ENCODE results near the gene POMGNT1. TPM values are rescaled to one million over a fixed set of nuclear protein-coding genes. Genes with fewer than 3 reads are reported as not detected.

The POMGNT1 gene
- total and polyA plus RNA-seq, 2 of the 13 experiments (the other 11 are each of a cell fraction or from before 2014, with no cell fraction given), result 33.9 to 46.8 TPM

DNA sequence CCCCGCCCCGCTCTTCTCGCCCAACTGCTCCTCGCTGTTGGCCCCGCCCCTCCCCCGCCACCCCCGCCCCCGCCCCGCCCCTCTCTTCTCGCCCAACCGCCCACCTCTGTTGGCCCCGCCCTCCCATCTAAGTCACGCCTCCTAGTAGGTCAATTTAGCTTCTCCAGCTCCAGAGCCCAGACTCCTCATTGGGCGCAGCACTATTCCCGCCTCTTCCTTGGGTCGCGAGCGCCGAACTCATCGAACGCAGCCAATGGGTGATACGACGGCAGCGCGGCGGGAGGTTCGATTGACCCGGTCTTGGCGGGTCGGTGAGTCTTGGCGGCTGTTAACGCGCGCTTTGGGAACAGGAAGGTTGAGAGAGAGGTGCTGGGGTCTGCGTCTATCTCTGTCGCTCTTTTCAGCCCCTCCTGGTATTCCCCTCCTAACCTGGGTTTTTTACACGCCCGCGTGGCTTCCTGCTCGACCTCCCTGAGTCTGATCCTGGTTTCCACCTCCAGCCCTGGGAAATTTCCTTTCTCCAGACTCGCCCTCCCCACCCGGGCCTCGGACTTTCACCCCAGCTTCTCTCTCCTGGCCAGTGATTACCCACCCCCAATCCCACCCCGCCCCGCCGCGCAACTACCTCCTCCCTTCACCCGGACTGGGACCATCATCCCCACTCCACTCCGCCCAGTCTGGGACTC lies 49.3 kb upstream of the POMGNT1 start, which contains the start of gene RAD54L (continued):
- no peak for TF ChIP-seq NR2F1 (CRISPR knock-in tag; IDR thresholded peaks at IDR 0.05)
- TF ChIP-seq, protein P1, sequence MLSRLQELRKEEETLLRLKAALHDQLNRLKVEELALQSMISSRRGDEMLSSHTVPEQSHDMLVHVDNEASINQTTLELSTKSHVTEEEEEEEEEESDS (CRISPR knock-in tag; IDR thresholded peaks at IDR 0.05; ENCODE audit: borderline replicate concordance), result peak; percentile 94
- TF ChIP-seq ZFP37 (CRISPR knock-in tag; IDR thresholded peaks at IDR 0.05; ENCODE audit: borderline replicate concordance), result no peak
- peak; percentile 68; the same call in 1 of the 2 replicates for TF ChIP-seq DR1 (CRISPR knock-in tag; IDR thresholded peaks at IDR 0.05)
- TF ChIP-seq ZZZ3 (CRISPR knock-in tag; IDR thresholded peaks at IDR 0.05; ENCODE audit: borderline replicate concordance), result peak; percentile 65; the same call in 1 of the 2 replicates
- TF ChIP-seq, protein P2, sequence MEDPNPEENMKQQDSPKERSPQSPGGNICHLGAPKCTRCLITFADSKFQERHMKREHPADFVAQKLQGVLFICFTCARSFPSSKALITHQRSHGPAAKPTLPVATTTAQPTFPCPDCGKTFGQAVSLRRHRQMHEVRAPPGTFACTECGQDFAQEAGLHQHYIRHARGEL (CRISPR knock-in tag; IDR thresholded peaks at IDR 0.05), result no peak
- no peak for TF ChIP-seq ZMYM3 (CRISPR knock-in tag; IDR thresholded peaks at IDR 0.05)
- TF ChIP-seq, protein P3, sequence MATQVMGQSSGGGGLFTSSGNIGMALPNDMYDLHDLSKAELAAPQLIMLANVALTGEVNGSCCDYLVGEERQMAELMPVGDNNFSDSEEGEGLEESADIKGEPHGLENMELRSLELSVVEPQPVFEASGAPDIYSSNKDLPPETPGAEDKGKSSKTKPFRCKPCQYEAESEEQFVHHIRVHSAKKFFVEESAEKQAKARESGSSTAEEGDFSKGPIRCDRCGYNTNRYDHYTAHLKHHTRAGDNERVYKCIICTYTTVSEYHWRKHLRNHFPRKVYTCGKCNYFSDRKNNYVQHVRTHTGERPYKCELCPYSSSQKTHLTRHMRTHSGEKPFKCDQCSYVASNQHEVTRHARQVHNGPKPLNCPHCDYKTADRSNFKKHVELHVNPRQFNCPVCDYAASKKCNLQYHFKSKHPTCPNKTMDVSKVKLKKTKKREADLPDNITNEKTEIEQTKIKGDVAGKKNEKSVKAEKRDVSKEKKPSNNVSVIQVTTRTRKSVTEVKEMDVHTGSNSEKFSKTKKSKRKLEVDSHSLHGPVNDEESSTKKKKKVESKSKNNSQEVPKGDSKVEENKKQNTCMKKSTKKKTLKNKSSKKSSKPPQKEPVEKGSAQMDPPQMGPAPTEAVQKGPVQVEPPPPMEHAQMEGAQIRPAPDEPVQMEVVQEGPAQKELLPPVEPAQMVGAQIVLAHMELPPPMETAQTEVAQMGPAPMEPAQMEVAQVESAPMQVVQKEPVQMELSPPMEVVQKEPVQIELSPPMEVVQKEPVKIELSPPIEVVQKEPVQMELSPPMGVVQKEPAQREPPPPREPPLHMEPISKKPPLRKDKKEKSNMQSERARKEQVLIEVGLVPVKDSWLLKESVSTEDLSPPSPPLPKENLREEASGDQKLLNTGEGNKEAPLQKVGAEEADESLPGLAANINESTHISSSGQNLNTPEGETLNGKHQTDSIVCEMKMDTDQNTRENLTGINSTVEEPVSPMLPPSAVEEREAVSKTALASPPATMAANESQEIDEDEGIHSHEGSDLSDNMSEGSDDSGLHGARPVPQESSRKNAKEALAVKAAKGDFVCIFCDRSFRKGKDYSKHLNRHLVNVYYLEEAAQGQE (IDR thresholded peaks at IDR 0.05; ENCODE audit: borderline replicate concordance in 1 of 2, low read depth in 1 of 2, low read length in 2 of 2), result no peak
- TF ChIP-seq, protein P4, sequence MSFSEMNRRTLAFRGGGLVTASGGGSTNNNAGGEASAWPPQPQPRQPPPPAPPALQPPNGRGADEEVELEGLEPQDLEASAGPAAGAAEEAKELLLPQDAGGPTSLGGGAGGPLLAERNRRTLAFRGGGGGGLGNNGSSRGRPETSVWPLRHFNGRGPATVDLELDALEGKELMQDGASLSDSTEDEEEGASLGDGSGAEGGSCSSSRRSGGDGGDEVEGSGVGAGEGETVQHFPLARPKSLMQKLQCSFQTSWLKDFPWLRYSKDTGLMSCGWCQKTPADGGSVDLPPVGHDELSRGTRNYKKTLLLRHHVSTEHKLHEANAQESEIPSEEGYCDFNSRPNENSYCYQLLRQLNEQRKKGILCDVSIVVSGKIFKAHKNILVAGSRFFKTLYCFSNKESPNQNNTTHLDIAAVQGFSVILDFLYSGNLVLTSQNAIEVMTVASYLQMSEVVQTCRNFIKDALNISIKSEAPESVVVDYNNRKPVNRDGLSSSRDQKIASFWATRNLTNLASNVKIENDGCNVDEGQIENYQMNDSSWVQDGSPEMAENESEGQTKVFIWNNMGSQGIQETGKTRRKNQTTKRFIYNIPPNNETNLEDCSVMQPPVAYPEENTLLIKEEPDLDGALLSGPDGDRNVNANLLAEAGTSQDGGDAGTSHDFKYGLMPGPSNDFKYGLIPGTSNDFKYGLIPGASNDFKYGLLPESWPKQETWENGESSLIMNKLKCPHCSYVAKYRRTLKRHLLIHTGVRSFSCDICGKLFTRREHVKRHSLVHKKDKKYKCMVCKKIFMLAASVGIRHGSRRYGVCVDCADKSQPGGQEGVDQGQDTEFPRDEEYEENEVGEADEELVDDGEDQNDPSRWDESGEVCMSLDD (CRISPR knock-in tag; IDR thresholded peaks at IDR 0.05; ENCODE audit: borderline replicate concordance), result no peak
- TF ChIP-seq CC2D1A (CRISPR knock-in tag; IDR thresholded peaks at IDR 0.05), result 0 out of 2 replicates have a peak, but pooled peaks have one; percentile 21
- TF ChIP-seq HNRNPLL (IDR thresholded peaks at IDR 0.05; ENCODE audit: low read depth, low read length, poor library complexity, severe bottlenecking), result peak; percentile 54
- TF ChIP-seq AGO2 (optimal IDR thresholded peaks at IDR 0.05; ENCODE audit: low read depth, low read length), result no peak
- TF ChIP-seq MLLT10 (CRISPR knock-in tag; IDR thresholded peaks at IDR 0.05), result no peak
- TF ChIP-seq YEATS4 (CRISPR knock-in tag; IDR thresholded peaks at IDR 0.05; ENCODE audit: borderline replicate concordance), result peak; percentile 75; the same call in 1 of the 2 replicates
- no peak for TF ChIP-seq HDAC6 (IDR thresholded peaks at IDR 0.05; ENCODE audit: low read depth, low read length)
- peak; percentile 89 for TF ChIP-seq RFXAP (CRISPR knock-in tag; IDR thresholded peaks at IDR 0.05; ENCODE audit: borderline replicate concordance)
- no peak for TF ChIP-seq NFKBIZ (CRISPR knock-in tag; IDR thresholded peaks at IDR 0.05)
- TF ChIP-seq, protein P5, sequence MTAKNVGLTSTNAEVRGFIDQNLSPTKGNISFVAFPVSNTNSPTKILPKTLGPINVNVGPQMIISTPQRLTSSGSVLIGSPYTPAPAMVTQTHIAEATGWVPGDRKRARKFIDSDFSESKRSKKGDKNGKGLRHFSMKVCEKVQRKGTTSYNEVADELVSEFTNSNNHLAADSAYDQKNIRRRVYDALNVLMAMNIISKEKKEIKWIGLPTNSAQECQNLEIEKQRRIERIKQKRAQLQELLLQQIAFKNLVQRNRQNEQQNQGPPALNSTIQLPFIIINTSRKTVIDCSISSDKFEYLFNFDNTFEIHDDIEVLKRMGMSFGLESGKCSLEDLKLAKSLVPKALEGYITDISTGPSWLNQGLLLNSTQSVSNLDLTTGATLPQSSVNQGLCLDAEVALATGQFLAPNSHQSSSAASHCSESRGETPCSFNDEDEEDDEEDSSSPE (CRISPR knock-in tag; IDR thresholded peaks at IDR 0.05), result peak; percentile 100
- TF ChIP-seq SETDB1 (CRISPR knock-in tag; IDR thresholded peaks at IDR 0.05; ENCODE audit: borderline replicate concordance), result no peak
- TF ChIP-seq ZNF556 (CRISPR knock-in tag; IDR thresholded peaks at IDR 0.05; ENCODE audit: borderline replicate concordance), result no peak

Data from HepG2 (cell line).